SU-DHL-6 (cell line): Measurements from ENCODE around the gene CAPN15.

Experiments
- H2AFZ ChIP-seq: fragments of 200-600 bp; sonication (generic); 2 replicates; pipeline ENCODE4 v1.6.1; 2014; ENCODE audit warnings: low read depth, mild to moderate bottlenecking, moderate library complexity, mixed read lengths, antibody characterized with exemption, low read length; ENCODE audit not compliant: severe bottlenecking
- H3F3A ChIP-seq: fragments of 200-600 bp; shearing (Covaris generic); 2 replicates; pipeline ENCODE4 v1.6.0; 2016; ENCODE audit warnings: antibody characterized with exemption, mild to moderate bottlenecking; ENCODE audit not compliant: insufficient read depth
- H3K27ac ChIP-seq: fragments of 200-600 bp; sonication (generic); 2 replicates; pipeline ENCODE4 v1.5.1; 2016; ENCODE audit warnings: low read depth, mild to moderate bottlenecking, low read length, moderate library complexity, mixed read lengths
- H3K27me3 ChIP-seq: fragments of 200-600 bp; sonication (generic), shearing (Covaris generic); 2 replicates; pipeline ENCODE4 v1.6.0; 2014; ENCODE audit warnings: mild to moderate bottlenecking, low read length
- H3K36me3 ChIP-seq: fragments of 200-600 bp; sonication (generic); 2 replicates; pipeline ENCODE4 v1.6.1; 2014; ENCODE audit warnings: mild to moderate bottlenecking, low read length, mixed read lengths
- H3K4me2 ChIP-seq: fragments of 300-600, 200-600 bp; shearing (Covaris generic), sonication (generic); 2 replicates; pipeline ENCODE4 v1.6.0; 2014; ENCODE audit warnings: low read length, low read depth, mild to moderate bottlenecking; ENCODE audit not compliant: poor library complexity, severe bottlenecking
- H3K4me3 ChIP-seq: fragments of 200-600 bp; sonication (generic); 2 replicates; pipeline ENCODE4 v1.5.1; 2014; ENCODE audit warnings: antibody characterized with exemption, low read length, mild to moderate bottlenecking, mixed read lengths; ENCODE audit not compliant: insufficient read depth, poor library complexity, severe bottlenecking
- H3K79me2 ChIP-seq: fragments of 200-600 bp; sonication (generic); 2 replicates; pipeline ENCODE4 v1.6.1; 2014; ENCODE audit warnings: mild to moderate bottlenecking, low read length, moderate library complexity; ENCODE audit not compliant: insufficient read depth
- H3K9ac ChIP-seq: fragments of 200-600 bp; sonication (generic); 2 replicates; pipeline ENCODE4 v1.7.0; 2014; ENCODE audit warnings: mild to moderate bottlenecking, low read length
- H3K9me2 ChIP-seq: fragments of 200-600 bp; sonication (generic); replicated peaks from 2 replicates; pipeline ENCODE4 v1.6.1; 2014; ENCODE audit warnings: low read length; ENCODE audit not compliant: insufficient read depth
- H3K9me3 ChIP-seq: fragments of 200-600 bp; sonication (generic); 2 replicates; pipeline ENCODE4 v1.6.1; 2014; ENCODE audit warnings: low read length, mixed read lengths; ENCODE audit not compliant: insufficient read depth
- H4K20me1 ChIP-seq: fragments of 200-600 bp; sonication (generic); 2 replicates; pipeline ENCODE4 v1.6.1; 2014; ENCODE audit warnings: low read depth, mild to moderate bottlenecking, antibody characterized with exemption, low read length, moderate library complexity, mixed read lengths
- CTCF ChIP-seq: fragments of 200-600 bp; sonication (generic); IDR thresholded peaks from one replicate; pipeline ENCODE4 v1.5.1; 2017; ENCODE audit warnings: antibody characterized with exemption, mild to moderate bottlenecking, low read length, moderate library complexity; ENCODE audit not compliant: insufficient read depth, poor library complexity, severe bottlenecking
- EZH2phosphoT487 ChIP-seq: fragments of 200-600 bp; sonication (generic), shearing (Covaris generic); conservative IDR thresholded peaks from 2 replicates; pipeline ENCODE4 v1.6.1; 2018; ENCODE audit warnings: mild to moderate bottlenecking, antibody characterized with exemption, low read length, moderate library complexity, mixed read lengths

CAPN15 gene

DNA sequence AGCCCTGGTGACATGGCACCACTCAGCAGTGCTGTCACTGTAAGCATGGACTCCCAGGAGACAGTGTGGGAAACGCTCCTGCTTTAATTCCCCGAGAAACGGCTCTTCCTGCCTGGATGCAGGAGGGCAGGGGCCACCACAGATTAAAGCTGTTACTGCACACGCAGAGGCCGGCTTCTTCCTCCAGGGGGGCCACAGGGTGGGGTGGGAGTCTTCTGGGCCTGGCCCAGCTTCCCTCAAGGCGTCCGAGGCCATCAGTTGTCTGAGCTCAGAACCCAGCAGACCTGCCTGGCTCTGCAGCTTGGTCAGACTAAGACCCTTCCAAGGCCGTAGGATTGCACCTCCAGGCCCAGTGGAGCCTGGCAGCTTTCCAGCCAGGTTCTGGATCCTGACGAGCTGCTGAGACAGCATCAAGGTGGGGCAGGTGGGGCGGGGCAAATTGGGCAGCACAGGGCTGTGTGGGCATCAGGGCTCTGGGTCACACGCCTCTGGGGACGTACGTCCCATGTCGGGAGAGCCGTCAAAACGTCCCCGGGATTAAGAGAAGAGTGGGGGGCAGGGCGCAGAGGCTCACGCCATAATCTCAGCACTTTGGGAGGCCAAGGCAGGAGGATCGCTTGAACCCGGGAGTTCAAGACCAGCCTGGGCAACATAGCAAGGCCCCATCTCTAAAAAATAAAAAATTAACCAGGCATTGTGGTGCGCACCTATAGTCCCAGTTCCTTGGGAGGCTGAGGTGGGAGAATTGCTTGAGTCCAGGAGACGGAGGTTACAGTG lies 5.0 kb upstream of the CAPN15 start:
- TF ChIP-seq CTCF (no peak), EZH2phosphoT487 (no peak)
- no peaks in the 10 kb centered on the region for H4K20me1 ChIP-seq
- no peaks in the 10 kb centered on the region for H3K9me2 ChIP-seq
- H3K79me2 ChIP-seq = 0 out of 2 replicates have a peak, but pooled peaks cover 3% of the 10 kb centered on the region
- H3K4me3 ChIP-seq = no peak overlapping the region
- no peaks in the 10 kb centered on the region for H3K36me3 ChIP-seq
- no peaks in the 10 kb centered on the region for H3K9me3 ChIP-seq
- H3K27me3 ChIP-seq = no peaks in the 10 kb centered on the region
- no peak overlapping the region for H2AFZ ChIP-seq
- no peak overlapping the region for H3K27ac ChIP-seq
- 0 out of 2 replicates have a peak, but pooled peaks cover 9% of the 10 kb centered on the region for H3F3A ChIP-seq
- H3K4me2 ChIP-seq = no peak overlapping the region
- H3K9ac ChIP-seq = no peak overlapping the region

- Histone ChIP-seq H3K4me2 (no peak overlapping the region), H3K36me3 (no peaks in the 10 kb centered on the region), H3K9me2 (no peaks in the 10 kb centered on the region), H3K4me3 (no peak overlapping the region), H3K27ac (no peak overlapping the region), H3F3A (0 out of 2 replicates have a peak, but pooled peaks cover 9% of the 10 kb centered on the region), H2AFZ (no peak overlapping the region), H4K20me1 (no peaks in the 10 kb centered on the region), H3K9me3 (no peaks in the 10 kb centered on the region), H3K79me2 (peaks cover 5% of the 10 kb centered on the region), H3K27me3 (no peaks in the 10 kb centered on the region), H3K9ac (no peak overlapping the region)
- TF ChIP-seq CTCF (no peak), EZH2phosphoT487 (no peak)
Measured at GRCh38 chr16:523097-523741, 4.3 kb upstream of the CAPN15 start.

- Histone ChIP-seq H4K20me1 (no peaks in the 10 kb centered on the region), H3K4me3 (no peak overlapping the region), H3K36me3 (no peaks in the 10 kb centered on the region), H3K79me2 (peaks cover 17% of the 10 kb centered on the region), H3F3A (0 out of 2 replicates have a peak, but pooled peaks cover 9% of the 10 kb centered on the region), H3K27me3 (no peaks in the 10 kb centered on the region), H2AFZ (no peak overlapping the region), H3K9me3 (no peaks in the 10 kb centered on the region), H3K9me2 (no peaks in the 10 kb centered on the region), H3K4me2 (no peak overlapping the region), H3K9ac (no peak overlapping the region), H3K27ac (no peak overlapping the region)
- TF ChIP-seq CTCF (no peak), EZH2phosphoT487 (no peak)
Measured at GRCh38 chr16:524274-525040, 3.1 kb upstream of the CAPN15 start.
